Adrenal gland (tissue), 5 donors: ENCODE results near the gene TACR2.

ENCODE experiments used
- CTCF ChIP-seq, 6 experiments: fragments of 450-650 bp in 4 of 6; fragments of 200-600 bp in 2 of 6; sonication (generic) in 1 of 6; IDR thresholded peaks; 1 replicate in 5 of 6; 2 replicates in 1 of 6; pipeline versions ENCODE4 v1.5.1 to v1.8.0; 2016 to 2021; ENCODE audit warnings: antibody characterized with exemption in 6 of 6, mild to moderate bottlenecking in 2 of 6, moderate library complexity in 1 of 6
- POLR2A ChIP-seq, 2 donors: fragments of 450-650 bp; IDR thresholded peaks; one replicate each; pipeline ENCODE4 v1.6.1; 2017; ENCODE audit warnings: antibody characterized with exemption in 2 of 2, mild to moderate bottlenecking in 2 of 2, moderate library complexity in 1 of 2
- donor health status: DM: no; HTN: no; CAD: no.

- no peak for TF ChIP-seq CTCF (IDR thresholded peaks at IDR 0.05)
- TF ChIP-seq POLR2A (IDR thresholded peaks at IDR 0.05), result no peak
These were observed 52.3 kb downstream of the TACR2 start for GRCh38 chr10:69364232-69364940.
